GM12891 (cell line): ENCODE data around the gene IQCK.

Experiments
- POLR2A ChIP-seq: IDR thresholded peaks from 2 replicates; pipeline ENCODE4 v1.6.1; 2011; ENCODE audit warnings: low read depth, low read length, control low read depth
- POLR2AphosphoS5 ChIP-seq: IDR thresholded peaks from 2 replicates; pipeline ENCODE4 v1.6.1; 2011; ENCODE audit warnings: low read depth, low read length, control low read depth
- POU2F2 ChIP-seq: IDR thresholded peaks from 2 replicates; pipeline ENCODE4 v1.6.1; 2011; ENCODE audit warnings: low read depth, mild to moderate bottlenecking, control low read depth, low read length, moderate library complexity
- SPI1 ChIP-seq: IDR thresholded peaks from 2 replicates; pipeline ENCODE4 v1.6.1; 2011; ENCODE audit warnings: low read depth, low read length, control low read depth
- TAF1 ChIP-seq: IDR thresholded peaks from 2 replicates; pipeline ENCODE4 v1.6.1; 2011; ENCODE audit warnings: low read depth, low read length, control low read depth

GRCh38 chr16:19857593-19858339, 139.7 kb downstream of the IQCK start:
- TF ChIP-seq POLR2AphosphoS5 = no peak
- no peak for TF ChIP-seq POLR2A
- no peak for TF ChIP-seq TAF1
- TF ChIP-seq SPI1 = no peak
- no peak for TF ChIP-seq POU2F2
